ENCODE measurements around the gene NACC2. TPM values are rescaled to one million over a fixed set of nuclear protein-coding genes. Genes with fewer than 3 reads are reported as not detected.

Gene NACC2
- total and polyA plus RNA-seq, 10 of the 15 experiments (the other 5 are each of a cell fraction or from before 2014, with no cell fraction given): 0.66 to 14.7 (median 3.5) TPM

- no peaks in the 10 kb centered on the region for H3K79me2 ChIP-seq (ENCODE audit: control insufficient read depth, insufficient read depth, low read length)
- CTCF ChIA-PET: no interaction called here
- TF ChIP-seq ATF7 (IDR thresholded peaks at IDR 0.05; ENCODE audit: low read depth): no peak
- no peak for TF ChIP-seq BCLAF1 (IDR thresholded peaks at IDR 0.05)
- TF ChIP-seq KDM1A (IDR thresholded peaks at IDR 0.05; ENCODE audit: borderline replicate concordance): no peak
- TF ChIP-seq REST (IDR thresholded peaks at IDR 0.05; ENCODE audit: low read depth, low read length): no peak
- TF ChIP-seq ZBTB40 (IDR thresholded peaks at IDR 0.05; ENCODE audit: borderline replicate concordance): no peak
- TF ChIP-seq NR2F1 (conservative IDR thresholded peaks at IDR 0.05): no peak
- TF ChIP-seq GATAD2B (conservative IDR thresholded peaks at IDR 0.05; ENCODE audit: low read depth): no peak
- no peak for TF ChIP-seq RCOR1 (conservative IDR thresholded peaks at IDR 0.05; ENCODE audit: low read depth, low read length)
- no peak for TF ChIP-seq ZBTB11 (CRISPR knock-in tag; IDR thresholded peaks at IDR 0.05)
- TF ChIP-seq EED (IDR thresholded peaks at IDR 0.05; ENCODE audit: low read depth): no peak
Observed at GRCh38 chr9:136043441-136043991, 51.6 kb downstream of the NACC2 start.

More at GRCh38 chr9:136043441-136043991, 51.6 kb downstream of the NACC2 start:
- POLR2A ChIA-PET: no interaction called here
- SMC1A ChIA-PET (ENCODE audit: uncharacterized antibody, unreplicated experiment): no interaction called here
- Histone ChIP-seq H3K4me1 (ENCODE audit: control insufficient read depth, insufficient read depth, low read length) (no peaks in the 10 kb centered on the region), H3K9ac (ENCODE audit: control insufficient read depth, insufficient read depth, low read length) (no peak overlapping the region), H3K4me2 (ENCODE audit: control insufficient read depth, insufficient read depth) (no peak overlapping the region), H3K27ac (ENCODE audit: control insufficient read depth, insufficient read depth) (no peak overlapping the region), H3K27me3 (replicated peaks in 1 of 2; ENCODE audit: control insufficient read depth in 2 of 2, insufficient read depth in 2 of 2, low read length in 1 of 2) (no peaks in the 10 kb centered on the region), H3K36me3 (ENCODE audit: control insufficient read depth in 2 of 2, insufficient read depth in 2 of 2, low read length in 1 of 2) (no peaks in the 10 kb centered on the region; a peak in 2 of 4 replicates), H2AFZ (ENCODE audit: control insufficient read depth, low read depth, low read length) (no peak overlapping the region), H4K20me1 (ENCODE audit: control insufficient read depth, insufficient read depth) (no peaks in the 10 kb centered on the region; the same call in 1 of the 2 replicates), H3K4me3 (no peak overlapping the region), H3K9me3 (replicated peaks; ENCODE audit: control insufficient read depth, insufficient read depth, low read length) (peaks cover 5% of the 10 kb centered on the region; the same call in 2 of the 3 replicates)
- intact Hi-C loops (cut with micrococcal nuclease; ENCODE audit: unreplicated experiment) (no loop called here), in situ Hi-C loops (cut with MboI) (no loop called here)
- ATAC-seq (no peak), DNase-seq (ENCODE audit: low read depth, low spot score) (no peak), FAIRE-seq (no peak)
- BruUV-seq (replicated peaks): no TSS peak
- RAD21 ChIA-PET (ENCODE audit: unreplicated experiment): no interaction called here
- 74% methylated on average over 18 of the region's 18 CpGs for WGBS (ENCODE audit: insufficient coverage, insufficient replicate concordance, low lambda C conversion rate, missing lambda C conversion rate)

All from GM12878 (cell line).